ENCODE results near the gene TAF4. TPM values are rescaled to one million over a fixed set of nuclear protein-coding genes. Genes with fewer than 3 reads are reported as not detected.

The TAF4 gene
- total RNA-seq, 1 donor from 2014 or later, result 22.2 TPM

DNA sequence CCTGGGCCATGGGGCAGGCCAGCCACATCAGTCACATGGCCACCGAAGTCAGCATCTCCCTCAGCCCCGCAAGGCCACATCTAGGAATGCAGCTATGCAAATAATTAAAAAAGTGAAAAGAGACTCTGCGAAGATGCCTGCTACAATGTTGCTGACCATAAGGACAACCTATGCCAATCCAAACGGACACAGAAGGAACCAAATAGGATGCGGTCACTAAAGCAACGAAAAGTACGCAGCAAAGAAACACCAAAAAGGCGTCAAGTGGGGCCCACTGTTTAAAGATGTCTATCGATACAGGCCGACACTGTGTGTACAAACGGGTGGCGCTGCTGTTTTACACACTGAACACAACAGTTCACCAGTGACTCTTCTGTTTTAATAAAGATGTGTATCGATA lies 56.4 kb downstream of the TAF4 start:
- Mint-ChIP-seq H3K27me3 (no peaks in the 10 kb centered on the region), H3K36me3 (peaks cover 6% of the 10 kb centered on the region), H3K27ac (no peak overlapping the region), H3K4me3 (no peak overlapping the region), H3K4me1 (ENCODE audit: unreplicated experiment) (peaks cover 7% of the 10 kb centered on the region), H3K9me3 (no peaks in the 10 kb centered on the region)
- TF ChIP-seq, protein P1, sequence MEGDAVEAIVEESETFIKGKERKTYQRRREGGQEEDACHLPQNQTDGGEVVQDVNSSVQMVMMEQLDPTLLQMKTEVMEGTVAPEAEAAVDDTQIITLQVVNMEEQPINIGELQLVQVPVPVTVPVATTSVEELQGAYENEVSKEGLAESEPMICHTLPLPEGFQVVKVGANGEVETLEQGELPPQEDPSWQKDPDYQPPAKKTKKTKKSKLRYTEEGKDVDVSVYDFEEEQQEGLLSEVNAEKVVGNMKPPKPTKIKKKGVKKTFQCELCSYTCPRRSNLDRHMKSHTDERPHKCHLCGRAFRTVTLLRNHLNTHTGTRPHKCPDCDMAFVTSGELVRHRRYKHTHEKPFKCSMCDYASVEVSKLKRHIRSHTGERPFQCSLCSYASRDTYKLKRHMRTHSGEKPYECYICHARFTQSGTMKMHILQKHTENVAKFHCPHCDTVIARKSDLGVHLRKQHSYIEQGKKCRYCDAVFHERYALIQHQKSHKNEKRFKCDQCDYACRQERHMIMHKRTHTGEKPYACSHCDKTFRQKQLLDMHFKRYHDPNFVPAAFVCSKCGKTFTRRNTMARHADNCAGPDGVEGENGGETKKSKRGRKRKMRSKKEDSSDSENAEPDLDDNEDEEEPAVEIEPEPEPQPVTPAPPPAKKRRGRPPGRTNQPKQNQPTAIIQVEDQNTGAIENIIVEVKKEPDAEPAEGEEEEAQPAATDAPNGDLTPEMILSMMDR (conservative IDR thresholded peaks at IDR 0.05), result no peak
- no peak for DNase-seq (ENCODE audit: extremely low spot score, unreplicated experiment)

DNA sequence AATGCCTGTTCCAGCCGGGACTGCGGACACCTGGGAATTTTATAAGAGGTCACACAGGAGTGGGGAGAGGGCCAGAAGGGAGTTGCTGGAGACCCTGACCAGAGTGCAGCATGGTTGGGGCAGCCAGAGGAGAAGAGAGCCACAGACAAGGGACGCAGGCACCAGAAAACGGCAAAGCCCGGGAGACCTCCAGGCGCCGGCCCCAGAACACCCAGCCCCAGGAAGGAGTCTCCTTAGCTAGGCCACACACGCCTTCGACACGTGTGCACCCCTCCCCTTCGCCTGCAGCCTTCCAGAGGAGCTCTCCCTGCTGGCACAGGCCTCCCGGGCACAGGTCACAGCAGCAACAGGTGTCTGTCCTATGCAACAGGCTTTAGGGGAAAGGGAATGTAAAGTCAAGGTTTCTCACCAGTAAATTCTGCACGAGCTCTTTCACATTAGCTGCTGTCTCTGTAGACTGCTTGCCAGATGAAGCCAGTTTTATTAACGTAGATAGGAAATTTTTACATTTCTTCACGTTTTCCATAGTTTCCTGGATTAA lies 57.0 kb downstream of the TAF4 start:
- no peak overlapping the region for H3K27ac Mint-ChIP-seq
- TF ChIP-seq, protein P1 (conservative IDR thresholded peaks at IDR 0.05), result no peak
- peaks cover 6% of the 10 kb centered on the region for H3K36me3 Mint-ChIP-seq
- H3K9me3 Mint-ChIP-seq, result no peaks in the 10 kb centered on the region
- no peaks in the 10 kb centered on the region for H3K27me3 Mint-ChIP-seq
- H3K4me1 Mint-ChIP-seq (ENCODE audit: unreplicated experiment), result peaks cover 6% of the 10 kb centered on the region
- H3K4me3 Mint-ChIP-seq, result no peak overlapping the region
- DNase-seq (ENCODE audit: extremely low spot score, unreplicated experiment), result no peak

DNA sequence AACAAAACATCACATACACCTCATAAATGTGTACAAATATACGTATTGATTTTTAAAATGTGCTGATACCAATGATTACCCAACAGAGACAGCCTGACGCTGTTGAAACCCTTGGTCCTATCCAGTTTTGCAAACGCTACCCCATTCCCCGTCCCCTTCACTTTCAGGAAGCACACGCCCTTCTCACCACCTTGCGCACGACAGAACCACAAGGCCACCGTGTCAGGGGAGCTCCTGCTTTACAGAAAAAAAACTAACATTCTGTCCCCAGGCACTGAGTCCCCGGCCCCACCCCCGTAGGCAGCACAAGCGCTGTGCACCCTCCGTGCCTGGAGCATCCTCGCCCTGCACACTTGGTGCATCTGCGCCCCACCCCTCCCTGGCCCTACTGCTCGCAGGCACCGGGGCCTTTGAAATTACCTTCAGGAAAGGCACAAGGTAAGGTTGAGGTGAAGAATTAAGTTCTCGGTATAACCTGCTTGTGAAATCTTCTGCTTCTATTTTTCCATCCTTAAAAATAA lies 58.5 kb downstream of the TAF4 start:
- no peak overlapping the region for H3K4me3 Mint-ChIP-seq
- no peak overlapping the region for H3K27ac Mint-ChIP-seq
- no peaks in the 10 kb centered on the region for H3K27me3 Mint-ChIP-seq
- TF ChIP-seq, protein P1 (conservative IDR thresholded peaks at IDR 0.05), result no peak
- peaks cover 6% of the 10 kb centered on the region for H3K4me1 Mint-ChIP-seq (ENCODE audit: unreplicated experiment)
- H3K36me3 Mint-ChIP-seq, result peaks cover 9% of the 10 kb centered on the region
- H3K9me3 Mint-ChIP-seq, result no peaks in the 10 kb centered on the region
- no peak for DNase-seq (ENCODE audit: extremely low spot score, unreplicated experiment)

DNA sequence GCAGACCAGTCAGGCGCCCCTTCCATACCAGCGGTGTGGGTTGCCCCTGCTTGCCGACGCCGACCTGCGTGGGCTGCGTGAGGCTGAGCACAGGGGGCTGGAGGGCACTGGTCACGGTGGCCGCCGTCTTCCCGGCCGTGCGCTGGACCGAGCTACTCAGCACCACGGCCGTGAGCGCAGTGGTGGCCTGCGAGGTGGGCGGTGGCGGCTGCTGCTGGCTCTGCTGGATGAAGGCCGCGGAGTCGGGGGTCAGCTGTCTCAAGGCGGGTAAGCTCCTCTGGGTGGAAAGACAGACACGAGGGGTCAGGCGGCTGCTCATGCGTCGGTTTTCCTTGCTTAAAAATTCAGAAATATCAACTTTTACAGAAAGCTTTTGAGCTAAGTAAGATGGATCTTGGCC lies 59.2 kb downstream of the TAF4 start:
- Mint-ChIP-seq H3K4me1 (ENCODE audit: unreplicated experiment) (peaks cover 6% of the 10 kb centered on the region), H3K9me3 (no peaks in the 10 kb centered on the region), H3K4me3 (no peak overlapping the region), H3K27me3 (no peaks in the 10 kb centered on the region), H3K27ac (no peak overlapping the region), H3K36me3 (peaks cover 16% of the 10 kb centered on the region)
- DNase-seq (ENCODE audit: extremely low spot score, unreplicated experiment), result no peak
- TF ChIP-seq, protein P1 (conservative IDR thresholded peaks at IDR 0.05), result no peak

DNA sequence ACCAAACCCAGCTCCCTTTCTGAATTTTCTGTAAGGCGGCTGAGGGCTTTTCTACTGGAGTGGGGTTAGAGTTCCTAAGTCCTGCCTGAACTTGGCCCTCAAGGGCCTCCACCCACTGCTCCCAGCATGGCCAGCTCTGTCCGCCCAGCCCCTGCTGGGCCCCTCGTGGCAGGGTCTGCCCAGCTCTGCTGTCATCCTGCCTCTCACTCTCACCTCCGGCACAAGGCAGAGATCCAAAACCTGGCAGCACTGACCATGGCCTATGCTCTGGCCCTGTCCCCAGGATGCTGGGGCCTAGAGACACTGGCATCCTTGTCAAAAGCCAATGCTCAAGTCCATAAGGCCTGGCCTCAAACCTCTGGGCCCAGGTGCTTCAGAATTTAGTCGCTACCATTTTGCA lies 61.1 kb downstream of the TAF4 start:
- TF ChIP-seq, protein P1 (conservative IDR thresholded peaks at IDR 0.05), result no peak
- H3K36me3 Mint-ChIP-seq, result peaks cover 22% of the 10 kb centered on the region
- no peaks in the 10 kb centered on the region for H3K27me3 Mint-ChIP-seq
- no peak for DNase-seq (ENCODE audit: extremely low spot score, unreplicated experiment)
- H3K4me3 Mint-ChIP-seq, result no peak overlapping the region
- H3K27ac Mint-ChIP-seq, result no peak overlapping the region
- no peaks in the 10 kb centered on the region for H3K9me3 Mint-ChIP-seq
- H3K4me1 Mint-ChIP-seq (ENCODE audit: unreplicated experiment), result peaks cover 5% of the 10 kb centered on the region
